Endothelial cell (in vitro differentiated cells): Measurements from ENCODE around the gene IL5RA. TPM values are rescaled to one million over a fixed set of nuclear protein-coding genes. Genes with fewer than 3 reads are reported as not detected.

Experiments
- DNase-seq: peaks from one replicate; pipeline ENCODE4 v3.0.0; 2021; ENCODE audit warnings: low spot score
- H3K27ac Mint-ChIP-seq: one replicate; pipeline ENCODE4 v1.8.0; 2021; ENCODE audit warnings: mixed read lengths, inconsistent platforms; ENCODE audit not compliant: unreplicated experiment
- H3K27me3 Mint-ChIP-seq: one replicate; pipeline ENCODE4 v1.8.0; 2021; ENCODE audit warnings: mild to moderate bottlenecking, moderate library complexity, mixed read lengths, inconsistent platforms; ENCODE audit not compliant: unreplicated experiment
- H3K36me3 Mint-ChIP-seq: one replicate; pipeline ENCODE4 v1.8.0; 2021; ENCODE audit warnings: mild to moderate bottlenecking, low read depth, mixed read lengths, inconsistent platforms; ENCODE audit not compliant: unreplicated experiment
- H3K4me1 Mint-ChIP-seq: one replicate; pipeline ENCODE4 v1.8.0; 2021; ENCODE audit warnings: mild to moderate bottlenecking, mixed read lengths, inconsistent platforms; ENCODE audit not compliant: unreplicated experiment
- H3K4me3 Mint-ChIP-seq: one replicate; pipeline ENCODE4 v1.8.0; 2021; ENCODE audit warnings: mild to moderate bottlenecking, mixed read lengths, inconsistent platforms; ENCODE audit not compliant: unreplicated experiment
- H3K9me3 Mint-ChIP-seq: one replicate; pipeline ENCODE4 v1.8.0; 2021; ENCODE audit warnings: mixed read lengths, inconsistent platforms; ENCODE audit not compliant: unreplicated experiment
- total RNA-seq: library from RNA; stranded (reverse); fragmentation: NEBNext Ultra II Directional; extraction: Animal tissue kit (Norgen Biotek cat#: 25700); gene quantifications from one replicate; pipeline ENCODE4 v1.2.1, GENCODE V29; 2021; ENCODE audit not compliant: unreplicated experiment
- TF ChIP-seq, protein P1 (sequence below): fragments of 200-600 bp; sonication (generic); IDR thresholded peaks from one replicate; pipeline ENCODE4 v1.5.0; 2021; ENCODE audit warnings: antibody characterized with exemption; ENCODE audit not compliant: unreplicated experiment

Gene IL5RA
- total RNA-seq, 1 donor from 2014 or later: not detected

DNA sequence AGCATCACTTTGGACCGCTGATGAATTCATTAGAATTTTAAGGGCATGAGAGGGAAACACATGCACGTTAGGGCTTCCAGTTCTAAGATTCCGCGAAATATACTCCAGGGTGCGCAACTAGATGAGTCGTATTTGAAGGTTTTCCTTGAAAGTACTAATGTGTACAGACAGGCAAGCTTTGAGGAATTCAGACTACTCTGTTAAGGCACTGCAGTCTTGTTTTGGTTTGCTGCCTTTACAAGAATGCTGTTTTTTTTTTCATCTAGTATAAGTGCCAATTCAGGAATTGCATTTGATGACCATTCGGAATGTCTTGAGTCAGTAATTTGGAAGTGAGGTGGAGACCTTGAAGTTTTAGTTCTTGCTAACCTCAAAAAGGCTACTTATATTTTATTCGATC lies 35.7 kb upstream of the IL5RA start:
- no peak overlapping the region for H3K27ac Mint-ChIP-seq
- peaks cover 19% of the 10 kb centered on the region for H3K36me3 Mint-ChIP-seq
- no peak for DNase-seq
- no peaks in the 10 kb centered on the region for H3K9me3 Mint-ChIP-seq
- H3K27me3 Mint-ChIP-seq: no peaks in the 10 kb centered on the region
- no peak overlapping the region for H3K4me3 Mint-ChIP-seq
- no peaks in the 10 kb centered on the region for H3K4me1 Mint-ChIP-seq
- TF ChIP-seq, protein P1, sequence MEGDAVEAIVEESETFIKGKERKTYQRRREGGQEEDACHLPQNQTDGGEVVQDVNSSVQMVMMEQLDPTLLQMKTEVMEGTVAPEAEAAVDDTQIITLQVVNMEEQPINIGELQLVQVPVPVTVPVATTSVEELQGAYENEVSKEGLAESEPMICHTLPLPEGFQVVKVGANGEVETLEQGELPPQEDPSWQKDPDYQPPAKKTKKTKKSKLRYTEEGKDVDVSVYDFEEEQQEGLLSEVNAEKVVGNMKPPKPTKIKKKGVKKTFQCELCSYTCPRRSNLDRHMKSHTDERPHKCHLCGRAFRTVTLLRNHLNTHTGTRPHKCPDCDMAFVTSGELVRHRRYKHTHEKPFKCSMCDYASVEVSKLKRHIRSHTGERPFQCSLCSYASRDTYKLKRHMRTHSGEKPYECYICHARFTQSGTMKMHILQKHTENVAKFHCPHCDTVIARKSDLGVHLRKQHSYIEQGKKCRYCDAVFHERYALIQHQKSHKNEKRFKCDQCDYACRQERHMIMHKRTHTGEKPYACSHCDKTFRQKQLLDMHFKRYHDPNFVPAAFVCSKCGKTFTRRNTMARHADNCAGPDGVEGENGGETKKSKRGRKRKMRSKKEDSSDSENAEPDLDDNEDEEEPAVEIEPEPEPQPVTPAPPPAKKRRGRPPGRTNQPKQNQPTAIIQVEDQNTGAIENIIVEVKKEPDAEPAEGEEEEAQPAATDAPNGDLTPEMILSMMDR: no peak

DNA sequence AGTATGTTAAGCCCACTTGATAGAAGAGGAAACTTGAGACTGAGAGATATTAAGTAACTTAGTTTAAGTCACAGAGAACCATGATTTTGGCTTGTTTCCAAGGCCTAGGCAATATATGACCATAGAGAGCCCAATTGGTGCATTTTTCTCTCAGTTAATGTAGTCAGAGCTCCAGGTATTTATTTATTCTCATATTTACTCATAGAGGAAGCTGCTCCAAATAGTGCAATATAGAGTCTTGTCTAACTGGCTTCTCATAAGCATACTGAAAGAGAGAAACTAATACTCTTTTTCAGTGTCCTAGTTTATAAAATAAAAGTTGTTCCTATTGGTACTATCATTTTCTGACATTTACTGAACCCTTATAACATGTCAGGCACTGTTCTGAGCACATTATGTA lies 31.8 kb upstream of the IL5RA start:
- TF ChIP-seq, protein P1: no peak
- no peak overlapping the region for H3K27ac Mint-ChIP-seq
- no peak overlapping the region for H3K4me3 Mint-ChIP-seq
- no peaks in the 10 kb centered on the region for H3K4me1 Mint-ChIP-seq
- no peaks in the 10 kb centered on the region for H3K9me3 Mint-ChIP-seq
- peaks cover 14% of the 10 kb centered on the region for H3K36me3 Mint-ChIP-seq
- no peak for DNase-seq
- H3K27me3 Mint-ChIP-seq: no peaks in the 10 kb centered on the region

DNA sequence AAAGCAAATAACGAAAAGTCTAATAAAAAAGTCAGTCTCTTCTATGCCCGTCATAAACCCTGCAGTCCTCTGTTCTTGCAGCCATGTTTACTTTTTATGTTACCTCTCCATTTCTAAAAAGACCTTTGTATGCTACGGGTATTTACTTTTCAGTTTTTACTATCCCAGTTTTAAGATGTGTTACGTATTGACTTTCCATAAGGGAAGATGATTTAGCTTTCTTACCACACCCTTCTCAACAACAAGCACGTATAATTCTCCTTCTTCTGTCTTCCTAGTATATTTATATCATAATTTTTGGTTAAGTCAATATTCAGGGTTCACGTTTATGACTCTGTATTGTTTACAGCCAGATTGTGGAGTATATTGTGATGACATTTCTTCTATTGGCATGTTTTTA lies 27.4 kb upstream of the IL5RA start:
- DNase-seq: no peak
- TF ChIP-seq, protein P1: no peak
- no peaks in the 10 kb centered on the region for H3K9me3 Mint-ChIP-seq
- no peaks in the 10 kb centered on the region for H3K4me1 Mint-ChIP-seq
- peaks cover 4% of the 10 kb centered on the region for H3K36me3 Mint-ChIP-seq
- H3K27ac Mint-ChIP-seq: no peak overlapping the region
- H3K27me3 Mint-ChIP-seq: peaks cover 1% of the 10 kb centered on the region
- no peak overlapping the region for H3K4me3 Mint-ChIP-seq

DNA sequence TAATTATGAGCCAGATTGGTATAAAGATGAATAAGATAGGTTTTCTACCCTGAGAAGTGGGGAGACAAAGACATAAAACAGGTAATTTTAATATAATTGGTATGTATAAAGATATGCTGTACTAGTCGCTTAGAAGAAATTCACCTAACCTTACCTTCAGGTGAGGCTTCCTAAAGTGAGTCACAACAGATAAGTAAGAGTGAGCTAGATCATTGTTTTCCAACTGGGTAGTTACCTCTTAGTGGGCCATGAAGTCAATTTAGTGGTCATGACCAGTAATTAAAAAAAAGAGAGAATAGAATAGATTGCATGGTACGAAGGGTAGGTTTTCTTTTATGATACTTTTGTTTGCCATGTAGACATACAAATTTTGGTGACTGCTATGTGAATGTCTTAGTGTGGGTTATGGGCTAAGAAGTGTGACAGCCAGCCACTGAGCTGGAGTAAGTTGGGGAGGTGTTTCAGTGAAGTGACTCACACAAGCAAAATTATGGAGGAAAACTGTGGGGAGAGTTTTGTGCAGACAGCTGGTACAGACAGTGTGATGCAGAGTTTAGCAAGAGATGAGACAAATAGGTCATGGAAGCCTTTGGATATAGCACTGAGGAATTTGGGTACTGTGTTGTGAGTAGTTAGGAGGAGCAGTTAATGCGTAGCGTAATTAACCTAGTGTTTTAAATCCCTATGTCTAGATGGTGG lies 24.7 kb upstream of the IL5RA start:
- TF ChIP-seq, protein P1: no peak
- H3K4me3 Mint-ChIP-seq: no peak overlapping the region
- H3K27me3 Mint-ChIP-seq: peaks cover 1% of the 10 kb centered on the region
- no peak overlapping the region for H3K27ac Mint-ChIP-seq
- H3K36me3 Mint-ChIP-seq: peaks cover 4% of the 10 kb centered on the region
- H3K4me1 Mint-ChIP-seq: no peaks in the 10 kb centered on the region
- no peak for DNase-seq
- H3K9me3 Mint-ChIP-seq: no peaks in the 10 kb centered on the region

DNA sequence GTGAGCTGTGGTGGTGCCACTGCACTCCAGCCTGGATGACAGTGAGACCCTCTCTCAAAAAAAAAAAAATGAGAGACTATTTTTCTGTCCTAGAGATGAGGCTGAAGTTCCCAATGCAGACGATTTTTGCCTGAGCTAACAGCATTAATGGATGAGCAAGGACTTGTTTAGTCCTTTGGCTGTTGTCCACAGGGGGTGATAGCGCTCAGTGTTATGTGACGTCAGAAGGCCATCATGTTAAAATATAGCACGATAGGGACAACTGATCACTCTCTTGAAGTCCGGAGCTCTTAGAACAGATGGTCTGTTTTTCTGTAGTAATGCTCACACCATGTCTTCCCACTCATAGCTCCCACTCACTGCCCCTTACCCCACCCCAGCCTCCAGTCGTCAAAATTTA lies 23.3 kb upstream of the IL5RA start:
- H3K9me3 Mint-ChIP-seq: no peaks in the 10 kb centered on the region
- TF ChIP-seq, protein P1: no peak
- peaks cover 9% of the 10 kb centered on the region for H3K36me3 Mint-ChIP-seq

More for the DNA sequence above, 23.3 kb upstream of the IL5RA start:
- no peak for DNase-seq
- H3K27ac Mint-ChIP-seq: no peak overlapping the region
- H3K4me1 Mint-ChIP-seq: peaks cover 6% of the 10 kb centered on the region
- no peak overlapping the region for H3K4me3 Mint-ChIP-seq
- peaks cover 7% of the 10 kb centered on the region for H3K27me3 Mint-ChIP-seq
